Heart left ventricle (tissue), 13 donors: Measurements from ENCODE around the gene MSI2.

Experiments
- CTCF ChIP-seq, 12 donors: fragments of 200-600 bp; sonication (generic) in 4 of 12; IDR thresholded peaks; one replicate each; pipeline versions ENCODE4 v1.5.0 to v1.8.0; 2018 to 2022; ENCODE audit warnings: antibody characterized with exemption in 12 of 12, mild to moderate bottlenecking in 5 of 12
- POLR2A ChIP-seq, 2 donors: fragments of 450-650 bp; IDR thresholded peaks; one replicate each; pipeline ENCODE4 v1.6.1; 2017; ENCODE audit warnings: antibody characterized with exemption in 2 of 2, mild to moderate bottlenecking in 2 of 2, moderate library complexity in 2 of 2
- donor health status: ischemic (EF 13 %, LVEDD 7.1; RV severe dilation, severe dysfunction).
- donor health status: DM: no; HTN: yes; CAD: no.
- donor health status: DM: no; HTN: no; CAD: no.
- donor health status: ischemic (EF 25% LVEDD 6.9; RV normal size, moderate dysfunction).
- donor health status: ischemic (EF 25% LVEDD 5.7; RV mildly dilated, moderate dysfunction).
- donor health status: ischemic (EF 35%, LVEDD 5.7; RV mildly dilated, moderate dysfunction).
- donor health status: nonischemic (EF 11% LVEDD 7.7; RV severe dilation, severe dysfunction).
- donor health status: DM: yes; HTN: yes; CAD: no.
- donor health status: PGD.
- donor health status: ischemic (EF 29% LVEDD 5.4; RV normal size, mild dysfunction).
- donor health status: nonischemic (EF 23%, LVEDD 6.1; RV moderate dilation, normal function).

GRCh38 chr17:57447357-57447989 lies 191.2 kb downstream of the MSI2 start:
- TF ChIP-seq CTCF (IDR thresholded peaks at IDR 0.05) = no peak
- TF ChIP-seq POLR2A (IDR thresholded peaks at IDR 0.05) = no peak
